Stimulated activated CD8-positive, alpha-beta memory T cell treated with anti-CD3 and anti-CD28 coated beads, Interleukin-7, amount 100 ng/mL, for 48 hours (primary cell): ENCODE results near the gene ZFAND3.
"Not testable (repeated sequence)": the region's sequence is repeated elsewhere in the genome, so short reads cannot be mapped to it uniquely, and the experiment has no call there.

ENCODE experiments used
- DNase-seq, 2 donors: peaks; one replicate each; pipeline ENCODE4 v3.0.0-alpha.2; 2020; ENCODE audit warnings: low read depth in 1 of 2; ENCODE audit errors: extremely low read depth in 1 of 2

The ZFAND3 gene

DNA sequence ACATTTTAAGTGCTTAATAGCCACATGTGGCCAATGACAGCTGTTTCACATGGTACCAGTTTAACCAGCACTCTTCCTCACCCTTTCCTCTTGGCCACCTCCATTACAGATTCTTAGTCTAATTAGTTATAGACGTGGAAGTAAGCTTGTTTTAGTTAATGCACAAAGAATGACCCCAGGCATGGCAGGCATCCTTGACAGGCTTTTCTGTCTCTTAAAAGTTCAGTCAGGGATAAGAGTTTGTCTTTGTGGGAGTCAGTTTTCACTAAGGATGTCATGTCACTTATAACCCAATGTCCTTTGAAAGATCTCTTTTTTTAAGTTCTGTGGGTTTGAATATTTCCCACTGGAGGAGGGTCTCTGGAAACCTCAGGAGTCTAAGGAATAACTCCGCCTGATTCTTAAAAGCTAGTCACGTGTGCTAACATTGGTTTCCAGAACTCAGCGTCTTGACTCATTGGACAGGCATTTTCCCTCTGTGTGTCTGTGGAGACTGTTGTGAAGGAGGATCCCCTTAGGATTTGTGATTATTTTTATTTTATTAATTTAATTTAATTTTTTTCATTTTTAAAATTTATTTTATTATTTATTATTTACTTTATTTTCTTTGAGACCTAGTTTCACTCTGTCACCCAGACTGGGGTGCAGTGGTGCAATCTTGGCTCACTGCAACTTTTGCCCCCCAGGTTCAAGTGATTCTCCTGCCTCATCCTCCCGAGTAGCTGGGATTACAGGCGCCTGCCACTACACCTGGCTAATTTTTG is 171.4 kb downstream of the ZFAND3 start:
- no peak for DNase-seq

DNA sequence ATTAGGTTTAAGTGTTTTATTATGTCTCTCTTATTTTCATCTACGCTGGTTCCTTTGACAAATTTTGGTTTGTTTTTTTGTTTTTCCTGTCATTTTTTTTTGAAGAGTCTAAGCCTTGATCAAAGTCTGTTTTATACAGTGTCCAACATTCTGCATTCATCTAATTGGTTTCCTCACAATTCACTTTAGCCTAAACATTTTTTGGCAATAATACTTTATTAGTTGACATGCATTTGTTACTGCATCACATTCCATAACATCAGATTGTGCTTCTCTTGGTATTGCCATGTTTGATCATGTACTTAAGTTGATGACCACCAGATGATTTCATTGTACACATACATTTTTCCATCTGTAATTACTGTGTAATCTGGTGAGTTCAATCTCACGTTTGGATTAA is 173.2 kb downstream of the ZFAND3 start:
- no peak for DNase-seq

DNA sequence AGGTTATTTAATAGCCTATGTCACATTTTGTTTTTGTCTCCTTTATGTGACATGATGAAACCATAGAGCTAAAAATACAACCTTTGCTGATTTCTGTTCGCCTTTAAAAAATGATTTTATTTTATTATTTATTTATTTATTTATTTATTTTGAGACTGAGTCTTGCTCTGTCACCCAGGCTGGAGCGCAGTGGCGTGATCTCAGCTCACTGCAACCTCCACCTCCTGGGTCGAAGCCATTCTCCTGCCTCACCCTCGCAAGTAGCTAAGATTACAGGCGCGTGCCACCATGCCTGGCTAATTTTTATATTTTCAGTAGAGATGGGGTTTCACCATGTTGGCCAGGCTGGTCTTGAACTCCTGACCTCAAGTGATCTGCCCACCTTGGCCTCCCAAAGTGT is 173.7 kb downstream of the ZFAND3 start:
- not testable (repeated sequence) for DNase-seq

DNA sequence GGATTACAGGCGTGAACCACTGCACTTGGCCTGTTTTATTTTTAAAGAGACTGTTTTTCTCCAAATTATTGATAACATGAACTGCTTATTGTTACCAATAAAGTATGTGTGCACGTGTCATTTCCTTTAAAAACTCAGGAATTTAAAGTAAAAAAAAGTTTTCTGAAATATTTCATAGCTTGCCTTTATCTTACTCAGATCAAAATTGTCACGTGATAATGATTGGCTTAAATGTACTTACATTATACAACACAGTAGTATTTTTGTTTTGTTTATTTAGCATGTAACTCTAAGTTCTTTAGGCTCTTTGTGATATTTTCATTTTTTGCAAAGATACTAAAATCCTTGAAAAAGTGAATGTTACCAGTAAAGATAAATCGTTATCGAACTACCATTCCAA is 174.1 kb downstream of the ZFAND3 start:
- no peak for DNase-seq

DNA sequence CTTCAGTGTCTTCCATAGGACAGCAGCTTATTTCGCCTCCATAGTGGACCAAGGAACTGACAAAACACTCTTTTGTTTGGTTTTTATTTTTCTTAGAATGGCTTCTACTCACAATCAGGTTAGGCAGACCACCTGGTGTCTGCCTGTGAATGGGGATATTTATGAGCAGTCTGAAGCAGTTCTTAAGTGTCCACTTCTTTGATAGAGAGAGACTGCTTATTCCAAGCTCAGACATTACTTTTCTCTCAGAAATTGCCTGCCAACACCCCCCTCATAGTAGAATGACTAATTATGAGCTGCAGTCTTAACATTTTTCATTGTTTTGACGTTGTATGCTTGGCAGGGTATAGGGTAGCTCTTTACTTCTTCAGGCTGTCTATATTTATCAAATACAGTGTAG is 174.7 kb downstream of the ZFAND3 start:
- no peak for DNase-seq

DNA sequence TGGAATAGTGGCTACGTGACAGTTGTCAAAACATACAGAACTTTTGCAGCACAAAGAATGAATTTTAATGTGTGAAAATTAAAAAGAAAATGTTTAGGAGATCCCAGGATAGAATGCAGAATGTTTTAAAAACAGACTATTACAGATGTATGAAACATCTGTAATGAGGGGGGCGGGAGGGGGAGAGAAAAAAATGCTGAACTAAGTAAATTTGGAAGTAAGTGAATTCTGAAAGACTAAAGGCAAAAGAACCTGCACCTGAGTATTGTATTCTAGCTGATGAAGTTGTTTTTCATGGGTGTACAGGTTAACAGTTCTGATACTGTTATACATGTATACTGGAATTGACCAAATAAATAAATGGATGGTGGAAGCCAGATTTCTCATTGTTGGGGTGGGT is 178.8 kb downstream of the ZFAND3 start:
- DNase-seq = no peak

DNA sequence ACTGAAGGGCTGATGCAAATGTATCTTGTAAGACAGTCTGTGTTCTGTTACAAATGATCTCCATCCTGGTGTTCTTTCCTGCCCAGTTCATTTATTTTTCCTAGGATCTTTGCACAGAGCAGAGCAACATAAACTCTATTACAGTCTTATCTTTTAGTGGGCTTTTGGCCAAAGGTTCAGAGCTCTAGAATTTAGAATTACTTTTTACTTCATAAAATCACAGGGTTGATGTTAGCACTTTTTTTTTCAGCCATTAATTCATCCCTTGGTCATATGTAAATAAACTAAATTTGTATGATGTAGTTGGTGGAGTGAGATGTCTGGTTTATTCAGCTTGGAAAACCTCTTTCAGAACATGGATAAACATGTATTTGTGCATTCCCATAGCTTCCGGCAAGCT is 181.9 kb downstream of the ZFAND3 start:
- DNase-seq = no peak

DNA sequence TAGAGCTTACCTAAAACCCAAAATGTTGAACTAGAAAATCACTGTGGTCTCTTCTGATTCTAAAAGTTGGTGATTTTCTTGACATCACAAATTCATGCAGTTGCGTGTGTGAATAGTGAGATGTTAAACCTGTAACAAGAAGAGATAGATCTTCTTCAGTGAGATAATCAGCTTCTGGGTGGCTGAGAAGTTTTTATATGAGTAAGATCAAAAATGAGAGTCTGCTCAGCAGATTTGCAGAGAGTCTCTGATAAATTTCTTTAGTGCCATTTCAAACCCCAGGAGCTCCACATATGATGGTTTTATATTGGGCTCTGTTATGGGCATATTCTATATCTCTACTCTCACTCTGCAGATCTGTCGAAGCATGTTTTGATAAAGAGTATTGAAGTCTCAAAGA is 185.4 kb downstream of the ZFAND3 start:
- no peak for DNase-seq

DNA sequence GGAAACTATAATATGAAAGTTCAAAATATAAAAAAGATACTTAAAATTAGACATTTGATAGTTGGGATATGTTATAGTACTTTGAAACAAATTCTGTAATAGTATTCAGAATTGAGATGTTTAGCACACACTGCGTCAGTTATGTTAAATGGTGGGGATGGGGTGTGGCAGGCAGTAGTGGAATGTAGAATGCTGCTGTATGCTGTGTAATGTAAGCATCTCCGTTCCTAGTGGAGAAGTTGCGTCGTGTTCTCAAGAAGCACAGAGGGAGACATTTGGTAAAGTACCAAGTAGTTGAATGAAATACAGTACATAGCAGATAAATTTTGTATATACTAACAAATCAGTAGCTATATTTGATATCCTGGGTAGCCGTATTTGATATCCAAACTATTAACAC is 192.4 kb downstream of the ZFAND3 start:
- no peak for DNase-seq

DNA sequence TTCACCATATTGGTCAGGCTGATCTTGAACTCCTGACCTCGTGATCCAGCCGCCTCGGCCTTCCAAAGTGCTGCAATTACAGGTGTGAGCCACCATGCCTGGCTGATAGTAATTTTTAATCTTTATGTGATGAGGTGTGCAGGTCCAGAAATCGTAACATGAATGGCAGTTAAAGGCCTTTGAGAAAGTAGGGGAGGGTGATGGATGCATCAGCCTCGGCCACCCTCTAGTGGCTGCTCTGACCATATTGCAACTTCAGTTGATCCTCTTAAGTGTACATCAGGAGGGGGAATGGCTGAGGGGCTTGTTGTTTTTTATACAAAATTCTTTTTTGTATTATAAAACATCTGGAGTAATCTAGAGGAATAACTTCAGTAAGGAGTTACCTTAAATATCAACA is 193.0 kb downstream of the ZFAND3 start:
- DNase-seq = no peak

DNA sequence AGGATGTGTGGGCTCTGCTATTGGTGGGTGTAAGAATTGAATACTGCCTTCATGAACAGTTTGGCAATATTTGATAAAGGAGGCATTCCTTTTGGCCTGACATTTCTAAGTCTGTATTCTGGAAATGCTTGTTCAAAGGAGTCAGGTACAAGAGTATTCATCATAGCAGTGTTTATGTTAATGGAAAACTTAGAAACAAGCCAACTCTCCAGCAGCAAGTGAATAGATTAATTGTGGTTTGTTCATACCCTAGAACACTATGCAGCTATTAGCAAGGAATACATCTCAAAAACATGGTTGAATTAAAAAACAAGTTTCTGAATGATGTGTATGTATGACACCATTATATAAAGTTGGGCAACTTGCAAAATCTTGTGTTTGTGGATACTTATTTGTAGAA is 195.8 kb downstream of the ZFAND3 start:
- DNase-seq = no peak

DNA sequence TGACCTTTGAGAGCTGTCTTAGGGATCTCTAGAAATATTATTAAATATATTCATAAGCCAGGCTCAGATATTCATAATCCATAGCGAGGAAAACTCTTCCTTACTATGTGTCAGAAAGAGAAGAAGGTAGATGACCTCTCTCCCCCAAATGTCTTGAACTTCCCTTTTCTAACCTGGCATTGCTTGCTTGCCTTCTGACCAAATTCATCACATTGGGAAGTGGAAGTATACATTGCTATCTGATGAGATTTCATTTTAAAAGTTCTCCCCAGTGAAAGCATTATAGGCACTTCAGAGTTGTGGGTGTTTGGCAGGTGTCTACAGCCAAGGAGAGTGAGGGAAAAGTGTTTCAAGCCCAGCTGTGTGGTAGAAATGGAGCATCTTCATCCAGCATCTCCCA is 197.3 kb downstream of the ZFAND3 start:
- DNase-seq = no peak

DNA sequence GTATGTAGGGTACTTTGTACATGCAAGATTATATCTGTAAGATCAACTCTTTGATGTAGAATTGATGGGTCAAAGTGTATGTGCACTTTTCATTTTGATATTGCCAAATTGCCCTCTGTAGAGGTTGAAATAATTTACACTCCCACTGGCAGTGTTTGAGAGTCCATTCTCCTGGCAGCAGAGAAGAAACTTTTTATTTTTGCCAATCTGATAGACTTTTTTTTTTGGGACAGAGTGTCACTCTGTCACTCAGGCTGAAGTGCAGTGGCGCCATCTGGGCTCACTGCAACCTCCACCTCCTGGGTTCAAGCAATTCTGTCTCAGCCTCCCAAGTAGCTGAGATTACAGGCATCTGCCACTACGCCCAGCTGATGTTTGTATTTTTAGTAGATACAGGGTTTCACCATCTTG is 199.2 kb downstream of the ZFAND3 start:
- no peak for DNase-seq

DNA sequence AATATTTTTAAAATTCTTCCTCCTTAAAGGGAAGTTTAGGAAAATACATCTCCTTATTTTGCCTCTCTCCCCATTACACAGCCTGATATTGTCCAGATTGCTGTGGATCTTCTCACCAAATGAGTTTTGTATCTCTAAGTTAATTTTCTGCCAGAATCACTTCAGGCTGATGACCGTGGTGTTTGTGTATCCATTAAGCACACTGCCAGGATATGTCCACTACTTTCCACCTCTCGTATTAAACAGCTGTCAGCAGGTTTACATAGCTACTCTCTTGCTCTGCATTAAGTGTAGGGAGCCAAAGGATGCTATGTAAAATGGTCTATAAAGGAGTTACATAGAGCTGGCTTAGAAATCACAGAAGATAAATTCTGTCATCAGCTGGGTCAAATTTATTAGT is 201.1 kb downstream of the ZFAND3 start:
- DNase-seq = no peak

DNA sequence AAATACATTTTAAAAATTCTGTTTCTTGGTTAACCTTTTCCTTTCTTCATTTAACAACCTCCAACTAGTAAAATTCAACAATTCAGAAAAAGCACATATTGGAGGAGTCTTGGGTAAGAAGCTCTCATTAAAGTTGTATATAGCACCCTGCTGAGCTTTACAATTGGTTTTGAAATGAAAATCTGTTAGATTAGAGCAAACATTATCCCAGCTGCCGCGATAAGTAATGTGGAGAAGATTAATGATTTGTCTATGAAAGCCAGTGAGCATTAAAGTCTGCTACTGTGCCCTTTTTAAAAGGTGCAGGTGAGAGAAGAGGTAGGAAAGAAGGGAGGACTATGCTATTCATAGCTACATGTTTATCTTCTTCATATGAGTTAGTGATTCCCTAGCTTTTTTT is 201.5 kb downstream of the ZFAND3 start:
- no peak for DNase-seq

DNA sequence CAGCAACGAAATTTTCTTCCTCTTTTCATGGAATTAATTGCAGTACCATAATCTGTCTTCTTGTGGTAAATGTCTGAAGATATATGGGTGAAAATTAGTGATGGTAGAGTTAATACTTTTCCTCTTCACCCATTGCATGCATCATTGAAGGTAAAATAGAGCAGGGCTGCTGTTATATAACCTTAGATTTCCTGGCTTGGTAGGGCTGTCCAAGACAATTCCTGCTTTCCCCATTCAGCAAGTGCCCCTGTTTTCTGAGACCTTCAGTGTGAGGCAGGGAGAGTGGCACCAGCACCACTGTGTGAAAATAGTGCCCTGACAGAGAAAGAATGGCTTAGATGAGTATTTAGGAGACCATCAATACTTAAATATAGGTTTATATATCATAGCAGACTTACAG is 202.0 kb downstream of the ZFAND3 start:
- DNase-seq = no peak

DNA sequence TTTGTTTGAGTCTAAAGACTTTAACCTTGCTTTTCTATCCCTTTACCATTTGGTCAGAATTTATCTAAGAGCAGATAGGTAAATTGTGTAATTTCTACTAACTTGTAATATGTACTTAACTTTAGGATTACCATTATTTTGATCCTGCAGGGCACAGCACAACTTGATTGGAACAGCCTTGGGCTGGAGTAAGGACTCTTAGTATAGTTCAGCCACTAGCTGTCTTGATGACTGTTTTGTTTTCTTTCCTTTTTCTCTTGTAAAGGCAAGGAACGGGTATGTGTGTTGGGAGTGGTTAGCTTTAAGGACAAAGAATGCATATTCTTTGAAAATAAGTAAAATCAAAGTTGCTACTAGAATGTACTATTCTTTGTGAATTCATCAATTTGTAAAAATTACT is 203.2 kb downstream of the ZFAND3 start:
- DNase-seq = no peak

DNA sequence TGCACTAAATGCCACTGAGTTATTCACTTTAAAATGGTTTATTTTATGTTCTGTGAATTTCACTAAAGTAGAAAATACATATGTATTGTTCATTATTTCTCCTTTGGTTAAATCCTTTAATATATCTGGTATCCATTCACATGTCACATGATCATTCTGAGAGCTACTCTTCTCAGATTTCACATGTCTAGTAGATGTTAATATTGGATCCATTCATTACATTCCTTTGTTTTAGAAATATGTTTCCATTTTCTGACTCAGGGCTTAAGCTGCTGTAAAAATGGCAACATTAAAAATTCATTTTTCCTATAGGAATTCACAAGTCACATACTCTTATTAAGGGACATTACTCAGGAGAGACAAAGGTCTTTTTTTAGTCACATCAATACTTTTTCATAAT is 205.4 kb downstream of the ZFAND3 start:
- DNase-seq = no peak

DNA sequence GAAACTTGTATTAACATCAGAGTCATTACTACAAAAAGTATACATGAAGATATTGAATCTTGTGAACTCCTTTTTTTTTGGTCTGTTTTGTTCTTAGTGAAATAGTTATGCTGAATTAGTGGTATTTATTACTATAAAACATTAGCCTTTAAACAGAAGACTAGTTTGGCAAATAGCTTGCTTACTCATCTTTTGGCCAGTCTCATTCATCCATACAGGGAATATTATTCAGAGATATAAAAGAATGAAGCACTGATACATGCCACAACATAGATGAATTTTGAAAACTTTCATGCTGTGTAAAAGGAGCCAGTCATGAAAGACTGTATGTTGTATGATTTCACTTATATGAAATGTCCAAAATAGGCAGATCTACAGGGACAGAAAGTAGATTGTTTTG is 205.9 kb downstream of the ZFAND3 start:
- no peak for DNase-seq

DNA sequence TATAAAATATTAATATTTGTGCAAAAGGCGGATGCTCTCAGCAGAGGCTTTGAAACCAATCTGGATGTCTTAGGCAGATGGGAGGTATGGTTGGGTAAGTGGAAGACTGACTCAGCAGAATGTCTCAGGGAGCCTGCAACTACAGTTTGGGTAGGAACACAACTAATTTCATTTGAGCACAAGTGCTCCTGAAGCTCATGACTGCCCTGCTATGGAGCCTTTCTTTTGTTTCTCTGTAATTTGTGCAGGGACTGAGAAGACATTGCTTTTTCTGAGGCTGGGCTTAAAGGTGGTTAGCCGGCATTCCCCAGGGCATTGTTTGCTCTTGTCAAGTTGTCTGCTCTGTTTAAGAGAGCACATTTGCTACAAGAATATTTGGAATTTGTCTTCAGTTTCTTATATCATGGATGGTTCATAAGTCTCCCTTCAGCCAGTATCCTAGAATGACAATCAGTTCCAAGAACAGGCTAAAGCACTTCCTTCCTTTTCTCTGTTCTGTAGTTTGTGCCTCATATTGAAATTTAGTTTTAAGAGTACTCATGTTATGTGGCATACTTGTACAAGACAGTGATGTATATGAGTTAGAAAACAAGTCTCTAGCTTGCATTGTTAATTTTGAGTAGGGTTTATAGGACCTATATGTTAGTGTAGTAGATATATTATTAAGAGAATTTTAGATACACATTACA is 208.3 kb downstream of the ZFAND3 start:
- no peak for DNase-seq

DNA sequence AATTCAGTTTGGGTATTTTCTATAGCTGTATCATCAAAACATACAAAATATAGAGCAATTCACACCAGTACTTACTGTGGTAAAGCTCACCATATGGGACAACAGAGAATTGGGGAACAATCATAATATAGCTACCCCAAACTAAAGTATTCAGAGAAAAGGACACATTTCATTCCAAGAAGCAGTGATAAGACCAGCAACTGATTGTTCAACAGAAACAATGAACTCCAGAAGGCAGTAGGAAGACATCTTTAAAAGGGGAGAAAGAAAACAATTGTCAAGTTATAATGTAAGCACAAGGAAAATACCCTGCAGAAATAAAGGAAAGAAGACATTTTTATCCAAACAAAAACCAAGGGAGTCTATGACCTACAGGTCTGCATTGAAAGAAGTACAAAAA is 210.9 kb downstream of the ZFAND3 start:
- DNase-seq = no peak

DNA sequence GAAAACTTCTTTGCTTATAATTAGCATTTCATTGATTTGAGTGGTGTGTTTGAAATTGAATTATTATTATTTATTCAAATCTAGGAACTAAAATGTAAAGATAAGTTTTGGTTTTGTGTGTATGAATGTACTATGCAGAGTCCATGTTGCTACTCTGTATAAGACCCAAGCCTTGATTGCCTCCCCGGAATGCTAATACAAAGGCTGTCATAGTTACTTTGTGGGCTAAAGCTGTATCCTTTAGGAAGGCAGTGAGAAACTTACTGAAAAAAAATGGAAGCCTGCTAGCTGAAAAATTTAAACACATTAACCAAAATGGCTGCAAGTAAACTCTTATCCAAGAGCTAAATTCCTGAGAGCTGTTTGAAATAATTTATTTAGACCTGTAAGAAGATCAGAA is 213.3 kb downstream of the ZFAND3 start:
- DNase-seq = no peak
